Testis (tissue), 2 donors: Measurements from ENCODE around the gene CCSAP.

Source experiments
- CTCF ChIP-seq, 3 experiments: fragments of 450-650 bp in 2 of 3; fragments of 200-600 bp in 1 of 3; sonication (generic) in 1 of 3; IDR thresholded peaks; one replicate each; pipeline ENCODE4 v1.5.1; 2016 to 2019; ENCODE audit warnings: antibody characterized with exemption in 3 of 3, mild to moderate bottlenecking in 2 of 3, moderate library complexity in 1 of 3
- POLR2A ChIP-seq: fragments of 450-650 bp; IDR thresholded peaks from one replicate; pipeline ENCODE4 v1.6.1; 2017; ENCODE audit warnings: antibody characterized with exemption, mild to moderate bottlenecking, moderate library complexity

GRCh38 chr1:229278120-229278741 is 64.6 kb downstream of the CCSAP start:
- no peak for TF ChIP-seq CTCF (IDR thresholded peaks at IDR 0.05)
- no peak for TF ChIP-seq POLR2A
